RWPE2 (cell line): ENCODE data around the gene SKIC2.

Experiments
- ATAC-seq: fragments of 200-7000 bp; cut with Tn5 transposase; 3 replicates; pipeline ENCODE4 v1.9.1; 2021; ENCODE audit warnings: low read depth
- DNase-seq: peaks from one replicate; pipeline ENCODE4 v3.0.0-alpha.2; 2020; ENCODE audit warnings: low spot score
- H3K27ac ChIP-seq: fragments of 450-650 bp; 2 replicates; pipeline ENCODE4 v1.5.1; 2017; ENCODE audit warnings: mild to moderate bottlenecking; ENCODE audit not compliant: poor library complexity, severe bottlenecking
- H3K27me3 ChIP-seq: fragments of 250-450 bp; sonication (Bioruptor Pico); 2 replicates; pipeline ENCODE4 v1.5.1; 2021; ENCODE audit warnings: mild to moderate bottlenecking, moderate library complexity; ENCODE audit not compliant: insufficient read depth, poor library complexity, severe bottlenecking
- H3K36me3 ChIP-seq: fragments of 250-450 bp; sonication (Bioruptor Pico); 2 replicates; pipeline ENCODE4 v1.5.1; 2020; ENCODE audit warnings: low read depth, mild to moderate bottlenecking, moderate library complexity
- H3K4me1 ChIP-seq: fragments of 250-450 bp; sonication (Bioruptor Pico); 2 replicates; pipeline ENCODE4 v1.5.1; 2021; ENCODE audit warnings: mild to moderate bottlenecking, moderate library complexity; ENCODE audit not compliant: insufficient read depth, poor library complexity, severe bottlenecking
- H3K4me3 ChIP-seq: fragments of 250-450 bp; sonication (Bioruptor Pico); 2 replicates; pipeline ENCODE4 v1.5.1; 2021; ENCODE audit warnings: mild to moderate bottlenecking, moderate library complexity; ENCODE audit not compliant: severe bottlenecking
- H3K9me3 ChIP-seq: fragments of 250-450 bp; sonication (Bioruptor Pico); 2 replicates; pipeline ENCODE4 v1.5.1; 2021; ENCODE audit warnings: mild to moderate bottlenecking, moderate library complexity; ENCODE audit not compliant: severe bottlenecking
- TF ChIP-seq, protein P1 (sequence below): fragments of 450-650 bp; IDR thresholded peaks from one replicate; pipeline ENCODE4 v1.5.1; 2017; ENCODE audit warnings: mild to moderate bottlenecking, moderate library complexity; ENCODE audit not compliant: poor library complexity, severe bottlenecking

Gene SKIC2

DNA sequence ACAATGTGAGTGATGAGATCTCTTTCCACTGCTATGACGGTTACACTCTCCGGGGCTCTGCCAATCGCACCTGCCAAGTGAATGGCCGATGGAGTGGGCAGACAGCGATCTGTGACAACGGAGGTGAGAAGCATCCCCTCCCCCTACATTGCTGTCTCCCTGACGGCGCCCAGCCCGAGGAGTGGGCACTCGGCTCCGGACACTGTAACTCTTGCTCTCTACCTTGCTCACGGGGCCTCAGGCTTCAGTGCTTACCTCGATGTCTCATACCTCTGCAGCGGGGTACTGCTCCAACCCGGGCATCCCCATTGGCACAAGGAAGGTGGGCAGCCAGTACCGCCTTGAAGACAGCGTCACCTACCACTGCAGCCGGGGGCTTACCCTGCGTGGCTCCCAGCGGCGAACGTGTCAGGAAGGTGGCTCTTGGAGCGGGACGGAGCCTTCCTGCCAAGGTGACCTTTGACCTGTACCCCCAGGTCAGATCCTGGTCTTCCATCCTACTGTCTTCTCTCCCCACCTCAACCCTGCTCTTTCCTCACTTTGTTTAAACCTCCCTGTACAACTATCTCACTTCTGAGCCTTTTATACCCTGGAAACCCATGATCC, 11.8 kb upstream of the SKIC2 start:
- ATAC-seq: no peak
- Histone ChIP-seq H3K4me1 (peaks cover 10% of the 10 kb centered on the region), H3K4me3 (no peak overlapping the region), H3K9me3 (no peaks in the 10 kb centered on the region), H3K27ac (no peak overlapping the region), H3K27me3 (no peaks in the 10 kb centered on the region), H3K36me3 (peaks cover 8% of the 10 kb centered on the region)
- no peak for DNase-seq
- TF ChIP-seq, protein P1, sequence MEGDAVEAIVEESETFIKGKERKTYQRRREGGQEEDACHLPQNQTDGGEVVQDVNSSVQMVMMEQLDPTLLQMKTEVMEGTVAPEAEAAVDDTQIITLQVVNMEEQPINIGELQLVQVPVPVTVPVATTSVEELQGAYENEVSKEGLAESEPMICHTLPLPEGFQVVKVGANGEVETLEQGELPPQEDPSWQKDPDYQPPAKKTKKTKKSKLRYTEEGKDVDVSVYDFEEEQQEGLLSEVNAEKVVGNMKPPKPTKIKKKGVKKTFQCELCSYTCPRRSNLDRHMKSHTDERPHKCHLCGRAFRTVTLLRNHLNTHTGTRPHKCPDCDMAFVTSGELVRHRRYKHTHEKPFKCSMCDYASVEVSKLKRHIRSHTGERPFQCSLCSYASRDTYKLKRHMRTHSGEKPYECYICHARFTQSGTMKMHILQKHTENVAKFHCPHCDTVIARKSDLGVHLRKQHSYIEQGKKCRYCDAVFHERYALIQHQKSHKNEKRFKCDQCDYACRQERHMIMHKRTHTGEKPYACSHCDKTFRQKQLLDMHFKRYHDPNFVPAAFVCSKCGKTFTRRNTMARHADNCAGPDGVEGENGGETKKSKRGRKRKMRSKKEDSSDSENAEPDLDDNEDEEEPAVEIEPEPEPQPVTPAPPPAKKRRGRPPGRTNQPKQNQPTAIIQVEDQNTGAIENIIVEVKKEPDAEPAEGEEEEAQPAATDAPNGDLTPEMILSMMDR: no peak

DNA sequence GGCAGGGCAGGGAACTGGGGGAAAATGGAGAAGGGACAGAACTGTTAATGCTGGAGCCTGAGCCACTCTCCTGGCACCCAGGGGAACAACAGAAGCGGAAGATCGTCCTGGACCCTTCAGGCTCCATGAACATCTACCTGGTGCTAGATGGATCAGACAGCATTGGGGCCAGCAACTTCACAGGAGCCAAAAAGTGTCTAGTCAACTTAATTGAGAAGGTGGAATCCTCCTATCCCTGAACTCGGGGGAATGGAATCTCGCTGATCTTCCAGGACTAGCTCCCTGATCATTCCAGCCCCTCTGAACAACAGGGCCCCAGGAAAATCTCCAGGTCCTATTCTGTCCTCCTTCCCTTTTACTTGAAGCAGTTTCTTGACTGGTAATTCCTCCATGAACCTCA, 11.1 kb upstream of the SKIC2 start:
- H3K4me3 ChIP-seq: no peak overlapping the region
- no peaks in the 10 kb centered on the region for H3K9me3 ChIP-seq
- H3K4me1 ChIP-seq: peaks cover 10% of the 10 kb centered on the region
- DNase-seq: no peak
- ATAC-seq: no peak
- peaks cover 15% of the 10 kb centered on the region for H3K36me3 ChIP-seq
- no peak overlapping the region for H3K27ac ChIP-seq
- TF ChIP-seq, protein P1: no peak
- no peaks in the 10 kb centered on the region for H3K27me3 ChIP-seq

DNA sequence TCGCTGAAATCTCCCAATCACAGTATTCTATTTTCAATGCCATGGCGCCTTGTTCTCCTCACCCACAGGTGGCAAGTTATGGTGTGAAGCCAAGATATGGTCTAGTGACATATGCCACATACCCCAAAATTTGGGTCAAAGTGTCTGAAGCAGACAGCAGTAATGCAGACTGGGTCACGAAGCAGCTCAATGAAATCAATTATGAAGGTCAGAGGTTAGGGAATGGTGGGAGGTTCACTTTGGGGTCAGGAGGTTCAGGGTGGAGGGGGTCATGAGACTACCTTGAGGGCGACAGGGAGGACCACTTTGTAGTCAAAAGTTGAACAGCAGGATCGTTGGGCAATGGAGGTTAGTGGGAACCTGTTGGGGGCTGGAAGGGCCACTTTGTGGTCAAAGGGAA, 10.7 kb upstream of the SKIC2 start:
- no peak for ATAC-seq
- H3K27ac ChIP-seq: no peak overlapping the region

DNA sequence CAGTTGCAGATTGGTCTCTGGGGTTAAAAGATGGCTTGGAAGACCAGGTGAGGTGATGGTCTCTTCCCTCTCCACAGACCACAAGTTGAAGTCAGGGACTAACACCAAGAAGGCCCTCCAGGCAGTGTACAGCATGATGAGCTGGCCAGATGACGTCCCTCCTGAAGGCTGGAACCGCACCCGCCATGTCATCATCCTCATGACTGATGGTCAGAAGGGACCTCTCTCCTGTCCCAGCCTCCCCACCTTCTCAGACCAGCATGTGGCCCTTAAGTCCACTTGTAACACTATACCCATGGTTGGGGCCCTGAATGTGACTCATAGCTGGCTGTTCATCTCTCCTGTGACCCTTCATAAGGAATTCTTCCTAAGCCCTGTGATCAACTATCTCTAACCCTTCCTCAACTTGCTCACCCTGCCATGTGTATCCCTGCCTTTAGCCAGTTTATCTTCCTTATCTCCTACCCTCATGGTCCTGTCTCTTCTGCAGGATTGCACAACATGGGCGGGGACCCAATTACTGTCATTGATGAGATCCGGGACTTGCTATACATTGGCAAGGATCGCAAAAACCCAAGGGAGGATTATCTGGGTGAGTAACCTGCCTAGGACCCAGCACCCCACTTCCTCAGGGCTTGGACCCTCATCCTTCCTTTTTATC, 10.1 kb upstream of the SKIC2 start:
- H3K27ac ChIP-seq: no peak overlapping the region
- no peaks in the 10 kb centered on the region for H3K27me3 ChIP-seq
- TF ChIP-seq, protein P1: no peak
- H3K4me1 ChIP-seq: peaks cover 10% of the 10 kb centered on the region
- DNase-seq: no peak
- H3K9me3 ChIP-seq: no peaks in the 10 kb centered on the region
- no peak for ATAC-seq
- H3K36me3 ChIP-seq: peaks cover 25% of the 10 kb centered on the region
- H3K4me3 ChIP-seq: no peak overlapping the region

More for the DNA sequence above, 10.7 kb upstream of the SKIC2 start:
- Histone ChIP-seq H3K4me3 (no peak overlapping the region), H3K9me3 (no peaks in the 10 kb centered on the region), H3K27me3 (no peaks in the 10 kb centered on the region), H3K36me3 (peaks cover 19% of the 10 kb centered on the region), H3K4me1 (peaks cover 10% of the 10 kb centered on the region)
- DNase-seq: no peak
- TF ChIP-seq, protein P1: no peak
